ENCODE data around the gene CNR2.
"Not testable (repeated sequence)": the region's sequence is repeated elsewhere in the genome, so short reads cannot be mapped to it uniquely, and the experiment has no call there.

Gene CNR2

GRCh38 chr1:23862640-23863039, 50.5 kb downstream of the CNR2 start:
- Histone ChIP-seq H4K20me1 (ENCODE audit: insufficient read depth) (no peaks in the 10 kb centered on the region), H3K27me3 (ENCODE audit: insufficient read depth, low read depth) (no peaks in the 10 kb centered on the region), H2AFZ (ENCODE audit: low read depth) (no peak overlapping the region), H3K27ac (no peak overlapping the region), H3K4me3 (IDR thresholded peaks at IDR 0.05; ENCODE audit: insufficient read depth, low read depth, low read length) (no peak overlapping the region), H3K36me3 (ENCODE audit: insufficient read depth) (peaks cover 2% of the 10 kb centered on the region; the same call in 1 of the 2 replicates), H3K79me2 (ENCODE audit: insufficient read depth, low read depth) (no peaks in the 10 kb centered on the region), H3K9ac (no peak overlapping the region), H3K4me1 (ENCODE audit: low read depth, poor library complexity, severe bottlenecking) (peaks cover 28% of the 10 kb centered on the region), H3K4me2 (no peak overlapping the region)
- no peak for TF ChIP-seq CTCF (conservative IDR thresholded peaks at IDR 0.05; ENCODE audit: low read depth, low read length)

- H3K4me1 ChIP-seq (ENCODE audit: low read depth, poor library complexity, severe bottlenecking): no peaks in the 10 kb centered on the region
- H3K4me3 ChIP-seq (IDR thresholded peaks at IDR 0.05; ENCODE audit: insufficient read depth, low read depth, low read length): no peak overlapping the region
- H3K36me3 ChIP-seq (ENCODE audit: insufficient read depth): no peaks in the 10 kb centered on the region
- H3K27ac ChIP-seq: no peak overlapping the region
- no peaks in the 10 kb centered on the region for H3K79me2 ChIP-seq (ENCODE audit: insufficient read depth, low read depth)
- H3K9ac ChIP-seq: no peak overlapping the region
- no peak overlapping the region for H3K4me2 ChIP-seq
- peak; percentile 29; the same call in 1 of the 2 replicates for TF ChIP-seq CTCF (conservative IDR thresholded peaks at IDR 0.05; ENCODE audit: low read depth, low read length)
- no peak overlapping the region for H2AFZ ChIP-seq (ENCODE audit: low read depth)
- no peaks in the 10 kb centered on the region for H4K20me1 ChIP-seq (ENCODE audit: insufficient read depth)
- H3K27me3 ChIP-seq (ENCODE audit: insufficient read depth, low read depth): no peaks in the 10 kb centered on the region
Measured at GRCh38 chr1:23854568-23854967, 58.6 kb downstream of the CNR2 start.

DNA sequence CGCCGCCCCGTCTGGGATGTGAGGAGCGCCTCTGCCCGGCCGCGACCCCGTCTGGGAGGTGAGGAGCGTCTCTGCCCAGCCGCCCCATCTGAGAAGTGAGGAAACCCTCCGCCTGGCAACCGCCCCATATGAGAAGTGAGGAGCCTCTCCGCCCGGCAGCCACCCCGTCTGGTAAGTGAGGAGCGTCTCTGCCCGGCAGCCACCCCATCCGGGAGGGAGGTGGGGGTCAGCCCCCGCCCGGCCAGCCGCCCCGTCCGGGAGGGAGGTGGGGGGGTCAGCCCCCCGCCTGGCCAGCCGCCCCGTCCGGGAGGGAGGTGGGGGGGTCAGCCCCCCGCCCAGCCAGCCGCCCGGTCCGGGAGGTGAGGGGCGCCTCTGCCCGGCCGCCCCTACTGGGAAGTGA, 60.0 kb downstream of the CNR2 start:
- not testable (repeated sequence) for H3K27me3 ChIP-seq (ENCODE audit: insufficient read depth, low read depth); H3K79me2 ChIP-seq (ENCODE audit: insufficient read depth, low read depth); H2AFZ ChIP-seq (ENCODE audit: low read depth); H3K4me2 ChIP-seq; H3K27ac ChIP-seq; H3K4me1 ChIP-seq (ENCODE audit: low read depth, poor library complexity, severe bottlenecking); H3K4me3 ChIP-seq (IDR thresholded peaks at IDR 0.05; ENCODE audit: insufficient read depth, low read depth, low read length); H3K9ac ChIP-seq; H3K36me3 ChIP-seq (ENCODE audit: insufficient read depth); H4K20me1 ChIP-seq (ENCODE audit: insufficient read depth)

- not testable (repeated sequence) for H3K4me3 ChIP-seq (IDR thresholded peaks at IDR 0.05; ENCODE audit: insufficient read depth, low read depth, low read length); H3K36me3 ChIP-seq (ENCODE audit: insufficient read depth); H3K27me3 ChIP-seq (ENCODE audit: insufficient read depth, low read depth); H3K4me2 ChIP-seq; H4K20me1 ChIP-seq (ENCODE audit: insufficient read depth); H3K9ac ChIP-seq; H3K79me2 ChIP-seq (ENCODE audit: insufficient read depth, low read depth); H3K27ac ChIP-seq; H2AFZ ChIP-seq (ENCODE audit: low read depth); H3K4me1 ChIP-seq (ENCODE audit: low read depth, poor library complexity, severe bottlenecking)
Measured at GRCh38 chr1:23851406-23851805, 61.8 kb downstream of the CNR2 start.

DNA sequence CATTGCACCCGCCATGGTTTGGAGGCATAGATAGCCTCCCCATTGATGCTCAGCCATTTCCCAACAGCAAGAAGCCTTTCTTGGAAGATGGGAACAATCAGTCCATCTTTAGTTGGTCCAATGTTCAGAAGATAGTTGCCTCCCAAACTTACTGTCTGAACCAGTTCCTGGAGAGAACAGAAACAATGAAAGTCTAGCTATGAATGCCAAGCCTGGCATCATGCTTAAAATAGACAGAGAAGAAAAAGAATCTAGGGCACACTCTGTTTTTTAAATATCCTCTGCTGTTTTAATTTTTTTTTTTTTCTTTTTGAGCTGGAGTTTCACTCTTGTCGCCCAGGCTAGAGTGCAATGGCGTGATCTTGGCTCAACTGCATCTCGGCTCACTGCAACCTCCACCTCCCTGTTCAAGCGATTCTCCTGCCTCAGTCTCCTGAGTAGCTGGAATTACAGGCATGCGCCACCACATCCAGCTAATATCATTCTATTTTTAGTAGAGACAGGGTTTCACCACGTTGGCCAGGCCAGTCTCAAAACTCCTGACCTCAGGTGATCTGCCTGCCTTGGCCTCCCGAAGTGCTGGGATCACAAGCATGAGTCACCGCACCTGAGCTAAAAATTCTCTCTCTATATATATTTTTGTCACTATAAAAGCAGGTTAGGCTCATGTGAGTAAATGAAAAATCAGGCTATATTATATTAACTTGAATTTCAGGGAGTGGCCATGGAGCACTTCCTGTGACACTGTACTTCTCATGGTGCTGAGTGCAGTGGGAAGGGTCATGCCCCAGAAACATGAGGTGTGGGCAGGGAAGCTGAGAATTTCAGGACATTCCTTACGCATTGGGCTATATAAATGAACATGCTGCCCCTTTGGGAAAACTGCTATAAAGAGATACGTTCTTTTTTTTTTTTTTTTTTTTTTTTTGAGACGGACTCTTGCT, 64.2 kb downstream of the CNR2 start:
- Histone ChIP-seq H3K9ac (no peak overlapping the region), H3K36me3 (ENCODE audit: insufficient read depth) (no peaks in the 10 kb centered on the region), H3K4me1 (ENCODE audit: low read depth, poor library complexity, severe bottlenecking) (no peaks in the 10 kb centered on the region), H4K20me1 (ENCODE audit: insufficient read depth) (no peaks in the 10 kb centered on the region), H2AFZ (ENCODE audit: low read depth) (no peak overlapping the region), H3K27ac (no peak overlapping the region), H3K4me2 (no peak overlapping the region), H3K4me3 (IDR thresholded peaks at IDR 0.05; ENCODE audit: insufficient read depth, low read depth, low read length) (no peak overlapping the region), H3K79me2 (ENCODE audit: insufficient read depth, low read depth) (no peaks in the 10 kb centered on the region), H3K27me3 (ENCODE audit: insufficient read depth, low read depth) (no peaks in the 10 kb centered on the region)
- no peak for TF ChIP-seq CTCF (conservative IDR thresholded peaks at IDR 0.05; ENCODE audit: low read depth, low read length)

- not testable (repeated sequence) for H4K20me1 ChIP-seq (ENCODE audit: insufficient read depth); H3K27me3 ChIP-seq (ENCODE audit: insufficient read depth, low read depth); H3K4me2 ChIP-seq; H3K9ac ChIP-seq; H3K4me1 ChIP-seq (ENCODE audit: low read depth, poor library complexity, severe bottlenecking); H3K79me2 ChIP-seq (ENCODE audit: insufficient read depth, low read depth); H3K27ac ChIP-seq; H3K4me3 ChIP-seq (IDR thresholded peaks at IDR 0.05; ENCODE audit: insufficient read depth, low read depth, low read length); H3K36me3 ChIP-seq (ENCODE audit: insufficient read depth); H2AFZ ChIP-seq (ENCODE audit: low read depth)
Measured at GRCh38 chr1:23847482-23848095, 65.6 kb downstream of the CNR2 start.
